DMS114 treated with DMSO at 0.1 percent for 48 hours (cell line): Measurements from ENCODE around the gene GJB5.
A peak's percentile ranks its signal among the peaks of the same experiment; 100 is the strongest.
"Not testable (repeated sequence)": the region's sequence is repeated elsewhere in the genome, so short reads cannot be mapped to it uniquely, and the experiment has no call there.

Experiments used
- DNase-seq: peaks from one replicate; lab custom pipeline; 2025; ENCODE audit not compliant: unreplicated experiment; lab: John Stamatoyannopoulos, UW

GJB5 gene

GRCh38 chr1:34773114-34773513 is 18.3 kb downstream of the GJB5 start:
- DNase-seq, result not testable (repeated sequence)

GRCh38 chr1:34774957-34775356 is 20.1 kb downstream of the GJB5 start:
- no peak for DNase-seq

- DNase-seq, result no peak
These were observed 22.1 kb downstream of the GJB5 start for GRCh38 chr1:34776911-34777310.

- no peak for DNase-seq
These were observed 22.9 kb downstream of the GJB5 start for GRCh38 chr1:34777519-34778321.

GRCh38 chr1:34778381-34778780 is 23.5 kb downstream of the GJB5 start:
- no peak for DNase-seq

- no peak for DNase-seq
These were observed 24.2 kb downstream of the GJB5 start for GRCh38 chr1:34779005-34779404.

- no peak for DNase-seq
These were observed 24.7 kb downstream of the GJB5 start for GRCh38 chr1:34779526-34779925.

- DNase-seq, result no peak
These were observed 25.1 kb downstream of the GJB5 start for GRCh38 chr1:34779962-34780361.

GRCh38 chr1:34780528-34780927 is 25.7 kb downstream of the GJB5 start:
- no peak for DNase-seq

GRCh38 chr1:34781071-34781843 is 26.4 kb downstream of the GJB5 start, which contains the start of gene GJB3:
Gene GJB3, plus strand, starts transcription at chr1:34781214. Its CDS starts 3,549 bp downstream, at chr1:34784763.
- no peak for DNase-seq

GRCh38 chr1:34781844-34782391 is 27.1 kb downstream of the GJB5 start:
- DNase-seq, result no peak

- no peak for DNase-seq
These were observed 29.9 kb downstream of the GJB5 start for GRCh38 chr1:34784751-34785221.

GRCh38 chr1:34785231-34785874 is 30.5 kb downstream of the GJB5 start:
- no peak for DNase-seq

GRCh38 chr1:34785875-34786470 is 31.1 kb downstream of the GJB5 start:
- no peak for DNase-seq

- DNase-seq, result peak; percentile 67
These were observed 31.9 kb downstream of the GJB5 start for GRCh38 chr1:34786521-34787325.

GRCh38 chr1:34787461-34788420 is 32.9 kb downstream of the GJB5 start:
- no peak for DNase-seq

- no peak for DNase-seq
These were observed 36.1 kb downstream of the GJB5 start for GRCh38 chr1:34790985-34791384.

- no peak for DNase-seq
These were observed 37.6 kb downstream of the GJB5 start for GRCh38 chr1:34792424-34792823.
